Brain microvascular endothelial cell (primary cell): Measurements from ENCODE around the gene ITPR2.

Source experiments
- DNase-seq: peaks from one replicate; pipeline ENCODE4 v3.0.0-alpha.2; 2020
- H3K27ac ChIP-seq: fragments of 250-450 bp; sonication (Bioruptor Pico); 2 replicates; pipeline ENCODE4 v1.5.1; 2020; ENCODE audit warnings: mild to moderate bottlenecking, moderate library complexity
- H3K27me3 ChIP-seq: fragments of 250-450 bp; sonication (Bioruptor Pico); replicated peaks from 2 replicates; pipeline ENCODE4 v1.5.1; 2020; ENCODE audit warnings: mild to moderate bottlenecking
- H3K36me3 ChIP-seq: fragments of 250-450 bp; sonication (Bioruptor Pico); replicated peaks from 2 replicates; pipeline ENCODE4 v1.5.1; 2020; ENCODE audit warnings: mild to moderate bottlenecking
- H3K4me3 ChIP-seq: 2 replicates; pipeline ENCODE4 v1.5.1; 2011; ENCODE audit warnings: low read depth, mild to moderate bottlenecking, control low read depth, low read length, moderate library complexity
- in situ Hi-C: cut with HindIII; loops from 2 replicates; pipeline ENCODE4 v1.10.0; 2017; ENCODE audit warnings: low sequenced_read_pairs, low pct_ligation_motif_present
- TF ChIP-seq, protein P1 (sequence below): IDR thresholded peaks from 2 replicates; pipeline ENCODE4 v1.5.1; 2011; ENCODE audit warnings: low read depth, mild to moderate bottlenecking, moderate library complexity, low read length, control low read depth, inconsistent platforms; ENCODE audit errors: missing control alignments

The ITPR2 gene

DNA sequence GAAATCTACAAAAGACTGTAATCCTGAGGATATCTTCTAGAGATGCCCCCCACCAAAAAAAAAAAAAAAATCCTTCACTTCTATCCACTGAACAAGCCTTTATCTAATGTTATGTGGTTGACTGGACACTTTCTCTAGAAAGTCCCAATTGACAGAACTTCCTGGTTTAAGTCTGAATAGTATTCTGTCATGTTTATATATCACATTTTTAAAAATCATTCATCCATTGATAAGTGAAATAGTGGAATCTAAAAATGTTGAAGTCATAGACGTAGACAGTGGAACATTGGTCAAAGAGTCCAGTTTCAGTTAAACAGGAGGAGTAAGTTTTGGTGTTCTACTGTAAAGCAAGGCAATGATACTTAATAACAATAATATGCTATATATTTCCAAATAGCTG, 340.6 kb downstream of the ITPR2 start:
- Histone ChIP-seq H3K27ac (no peak overlapping the region), H3K36me3 (no peaks in the 10 kb centered on the region), H3K4me3 (no peak overlapping the region), H3K27me3 (no peaks in the 10 kb centered on the region)
- TF ChIP-seq, protein P1, sequence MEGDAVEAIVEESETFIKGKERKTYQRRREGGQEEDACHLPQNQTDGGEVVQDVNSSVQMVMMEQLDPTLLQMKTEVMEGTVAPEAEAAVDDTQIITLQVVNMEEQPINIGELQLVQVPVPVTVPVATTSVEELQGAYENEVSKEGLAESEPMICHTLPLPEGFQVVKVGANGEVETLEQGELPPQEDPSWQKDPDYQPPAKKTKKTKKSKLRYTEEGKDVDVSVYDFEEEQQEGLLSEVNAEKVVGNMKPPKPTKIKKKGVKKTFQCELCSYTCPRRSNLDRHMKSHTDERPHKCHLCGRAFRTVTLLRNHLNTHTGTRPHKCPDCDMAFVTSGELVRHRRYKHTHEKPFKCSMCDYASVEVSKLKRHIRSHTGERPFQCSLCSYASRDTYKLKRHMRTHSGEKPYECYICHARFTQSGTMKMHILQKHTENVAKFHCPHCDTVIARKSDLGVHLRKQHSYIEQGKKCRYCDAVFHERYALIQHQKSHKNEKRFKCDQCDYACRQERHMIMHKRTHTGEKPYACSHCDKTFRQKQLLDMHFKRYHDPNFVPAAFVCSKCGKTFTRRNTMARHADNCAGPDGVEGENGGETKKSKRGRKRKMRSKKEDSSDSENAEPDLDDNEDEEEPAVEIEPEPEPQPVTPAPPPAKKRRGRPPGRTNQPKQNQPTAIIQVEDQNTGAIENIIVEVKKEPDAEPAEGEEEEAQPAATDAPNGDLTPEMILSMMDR = no peak
- DNase-seq = no peak
- in situ Hi-C loops = no loop called here

DNA sequence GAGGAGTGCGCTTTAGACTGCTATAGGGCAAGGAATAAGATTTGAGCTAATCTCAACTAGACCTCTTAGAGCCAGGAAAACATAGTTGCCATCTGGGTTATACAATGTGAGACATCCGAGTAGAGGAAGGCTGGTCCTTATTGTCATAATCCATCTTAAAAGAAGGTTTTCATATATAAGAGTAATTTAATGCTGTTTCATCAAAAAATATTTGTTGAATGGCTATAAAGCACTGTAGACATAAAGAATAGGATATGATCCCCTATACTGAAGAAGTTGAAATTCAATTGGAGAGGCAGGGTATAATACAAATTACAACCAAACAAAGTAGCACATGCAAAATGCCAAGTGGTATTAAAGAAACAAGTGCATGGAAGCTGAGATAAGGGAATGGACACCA, 343.1 kb downstream of the ITPR2 start:
- Histone ChIP-seq H3K27ac (no peak overlapping the region), H3K36me3 (no peaks in the 10 kb centered on the region), H3K27me3 (no peaks in the 10 kb centered on the region), H3K4me3 (no peak overlapping the region)
- TF ChIP-seq, protein P1 = no peak
- no peak for DNase-seq
- in situ Hi-C loops = no loop called here

DNA sequence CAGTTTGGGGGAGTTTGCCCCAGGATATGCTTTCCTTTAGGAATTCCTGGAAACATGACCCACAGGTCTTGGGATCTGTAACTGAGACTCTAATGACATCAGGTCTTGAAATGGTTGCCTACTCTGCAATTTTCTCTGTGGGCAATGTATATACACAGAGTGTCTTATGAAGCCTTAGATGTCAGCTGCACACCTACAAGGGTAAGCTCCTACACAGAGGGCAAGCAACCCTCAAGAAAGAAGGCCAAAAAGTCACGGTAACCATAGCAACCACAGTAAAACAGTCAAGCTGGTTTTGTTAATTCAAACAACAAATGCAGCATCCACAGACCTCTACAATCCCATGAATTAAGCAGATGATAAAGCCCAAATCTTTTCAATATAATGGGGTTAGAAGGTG, 344.6 kb downstream of the ITPR2 start:
- TF ChIP-seq, protein P1 = no peak
- no peaks in the 10 kb centered on the region for H3K36me3 ChIP-seq
- H3K27me3 ChIP-seq = no peaks in the 10 kb centered on the region
- in situ Hi-C loops = no loop called here
- DNase-seq = no peak
- no peak overlapping the region for H3K4me3 ChIP-seq
- H3K27ac ChIP-seq = no peak overlapping the region

DNA sequence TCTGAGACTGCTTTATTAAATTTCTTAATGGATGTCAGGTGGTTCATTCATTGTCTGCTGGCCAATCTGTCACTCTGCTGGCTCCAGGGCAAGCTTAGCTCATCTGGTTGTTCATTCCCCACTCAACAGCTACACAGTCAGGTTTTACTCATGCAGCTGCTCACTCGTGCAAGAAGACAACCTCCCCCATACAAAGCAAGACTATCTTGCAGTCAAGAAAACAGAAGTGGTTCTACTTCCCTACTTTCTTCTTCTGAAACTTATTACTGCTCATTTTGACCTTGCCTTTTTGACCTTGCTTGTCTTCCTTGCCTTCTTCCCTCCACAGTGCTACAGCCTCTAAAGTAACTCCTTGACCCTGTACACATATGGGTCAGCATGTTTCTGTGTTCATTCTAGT, 359.7 kb downstream of the ITPR2 start:
- H3K27ac ChIP-seq = no peak overlapping the region
- no peak overlapping the region for H3K4me3 ChIP-seq
- DNase-seq = no peak
- in situ Hi-C loops = no loop called here
- H3K27me3 ChIP-seq = no peaks in the 10 kb centered on the region
- no peaks in the 10 kb centered on the region for H3K36me3 ChIP-seq
- TF ChIP-seq, protein P1 = no peak

DNA sequence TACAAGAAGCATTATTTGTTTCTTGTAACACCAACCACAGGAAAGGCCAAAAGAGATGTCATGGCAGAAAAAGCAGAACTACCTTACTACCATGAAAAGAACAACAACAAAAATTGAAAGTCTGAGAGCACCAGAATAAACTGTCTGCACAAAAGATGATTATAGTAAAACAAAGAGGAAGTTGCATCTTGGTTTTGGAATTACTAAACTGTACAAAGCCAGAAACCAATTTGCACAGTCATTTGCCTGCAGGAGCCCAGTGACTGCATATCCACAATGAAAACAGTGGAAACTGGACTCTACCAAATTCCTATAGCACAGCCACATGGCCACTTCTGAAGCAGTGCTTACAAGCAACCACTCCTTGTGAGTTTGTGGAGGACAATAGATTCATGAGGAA, 361.4 kb downstream of the ITPR2 start:
- in situ Hi-C loops = no loop called here
- Histone ChIP-seq H3K36me3 (no peaks in the 10 kb centered on the region), H3K27me3 (no peaks in the 10 kb centered on the region), H3K27ac (no peak overlapping the region), H3K4me3 (no peak overlapping the region)
- TF ChIP-seq, protein P1 = no peak
- peak; percentile 13 for DNase-seq

DNA sequence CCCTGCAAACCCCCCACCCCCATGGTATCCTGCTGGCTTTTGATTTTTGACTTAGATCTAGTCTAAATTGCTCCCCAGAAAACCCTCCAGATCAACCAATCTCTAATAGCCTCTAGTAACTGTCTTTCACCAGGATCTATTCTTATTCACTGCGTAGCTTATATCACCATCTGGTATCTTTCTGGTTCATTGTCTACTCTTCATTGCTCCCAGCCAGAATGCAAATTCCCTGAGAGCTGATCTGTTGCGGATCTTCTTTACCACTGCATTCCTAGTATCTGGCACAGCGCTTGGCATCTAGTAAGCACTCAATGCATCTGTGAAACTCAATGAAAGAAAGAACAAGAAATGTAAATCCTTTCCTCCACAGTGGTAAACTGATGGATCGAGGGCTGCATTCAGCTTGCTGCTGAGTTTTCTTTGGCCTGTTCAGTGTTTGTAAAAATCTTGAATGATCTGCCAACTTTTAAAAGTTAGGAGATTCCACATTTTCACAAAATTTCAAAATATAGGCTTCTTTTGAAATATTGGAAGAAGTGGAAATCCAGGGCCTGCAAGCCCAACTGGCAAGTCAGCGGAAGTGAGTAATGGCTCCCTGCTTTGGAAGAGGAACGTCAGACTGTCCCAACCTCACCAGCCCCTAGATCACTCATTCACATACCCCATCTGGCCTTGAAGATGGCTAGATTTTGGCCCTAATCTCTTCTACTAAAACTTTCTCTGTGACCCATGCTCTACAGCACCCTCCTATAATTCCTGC, 363.4 kb downstream of the ITPR2 start:
- in situ Hi-C loops = no loop called here
- H3K27ac ChIP-seq = no peak overlapping the region
- no peak for DNase-seq
- TF ChIP-seq, protein P1 = no peak
- H3K27me3 ChIP-seq = no peaks in the 10 kb centered on the region
- no peaks in the 10 kb centered on the region for H3K36me3 ChIP-seq
- H3K4me3 ChIP-seq = no peak overlapping the region
